Lung (tissue), 12 donors: ENCODE results near the gene GRID2. TPM values are rescaled to one million over a fixed set of nuclear protein-coding genes. Genes with fewer than 3 reads are reported as not detected.

Experiments
- ATAC-seq: fragments of 200-7000 bp; cut with Tn5 transposase; one replicate; pipeline ENCODE4 v1.9.1; 2020; ENCODE audit warnings: moderate number of reproducible peaks; ENCODE audit not compliant: insufficient read depth, low FRiP score
- DNase-seq, 3 donors: peaks; one replicate each; pipeline ENCODE4 v3.0.0-alpha.2; 2013 to 2017
- H3K27ac ChIP-seq, 2 donors: one replicate each; pipeline ENCODE4 v1.5.1; 2013; ENCODE audit warnings: mild to moderate bottlenecking in 2 of 2, moderate library complexity in 2 of 2, control low read depth in 1 of 2, inconsistent platforms in 1 of 2, low read depth in 1 of 2, low read length in 1 of 2
- H3K27me3 ChIP-seq, 3 donors: one replicate each; pipeline ENCODE4 v1.5.1; 2013; ENCODE audit warnings: low read length in 2 of 3; ENCODE audit not compliant: control insufficient read depth in 3 of 3, insufficient read depth in 3 of 3
- H3K36me3 ChIP-seq, 4 donors: one replicate each; pipeline ENCODE4 v1.5.1; 2013; ENCODE audit warnings: low read length in 4 of 4, mild to moderate bottlenecking in 1 of 4, moderate library complexity in 1 of 4; ENCODE audit not compliant: control insufficient read depth in 4 of 4, insufficient read depth in 4 of 4
- H3K4me1 ChIP-seq, 5 donors: one replicate each; pipeline ENCODE4 v1.5.1; 2013; ENCODE audit warnings: low read length in 5 of 5, mild to moderate bottlenecking in 2 of 5, moderate library complexity in 1 of 5; ENCODE audit not compliant: control insufficient read depth in 5 of 5, insufficient read depth in 5 of 5
- H3K4me3 ChIP-seq: one replicate; pipeline ENCODE4 v1.5.1; 2013; ENCODE audit warnings: mild to moderate bottlenecking, control low read depth, moderate library complexity
- H3K9ac ChIP-seq, 2 donors: one replicate each; pipeline ENCODE4 v1.5.1; 2013; ENCODE audit warnings: low read length in 2 of 2, control low read depth in 1 of 2; ENCODE audit not compliant: insufficient read depth in 1 of 2
- H3K9me3 ChIP-seq, 4 donors: one replicate each; pipeline ENCODE4 v1.5.1; 2013; ENCODE audit warnings: low read length in 3 of 4, mild to moderate bottlenecking in 1 of 4, moderate library complexity in 1 of 4; ENCODE audit not compliant: control insufficient read depth in 4 of 4, insufficient read depth in 3 of 4
- WGBS, 2 donors: extraction: QIAGEN DNeasy Blood & Tissue Kit; methylation state at CpG; one replicate each; pipeline ENCODE4 v1.1.7; 2013; 5-methylcytosine and 5-hydroxymethylcytosine counted together
- polyA plus RNA-seq, 2 donors: library from polyadenylated mRNA; stranded (reverse); fragments of 200-250 nt; gene quantifications; one replicate each; pipeline ENCODE4 v1.2.1, GENCODE V29; 2013
- total RNA-seq, 2 donors: library from RNA; depleted of rRNA in 1 of 2; stranded (reverse); fragments of >200 nt in 1 of 2; gene quantifications; one replicate each; pipeline ENCODE4 v1.2.1, GENCODE V29; 2014 to 2021
- TF ChIP-seq, protein P1 (sequence below): IDR thresholded peaks from 2 replicates; pipeline ENCODE4 v1.5.1; 2012; ENCODE audit warnings: mild to moderate bottlenecking; ENCODE audit errors: control extremely low read depth, extremely low read depth
- donor health status: control.
- donor health status: control.
- donor health status: Bipolar disorder and iron deficiency.
- donor health status: healthy.
- donor health status: DM: yes; HTN: yes; CAD: no.

GRID2 gene
- total and polyA plus RNA-seq, 4 donors = 0.09 to 1.3 TPM; not detected in 2

- Histone ChIP-seq H3K4me1 (peaks cover 0 to 11% (median 2%) of the 10 kb centered on the region in 5 donors), H3K4me3 (no peak overlapping the region), H3K36me3 (no peaks in the 10 kb centered on the region), H3K9me3 (no peaks in the 10 kb centered on the region), H3K9ac (no peak overlapping the region), H3K27ac (no peak overlapping the region), H3K27me3 (no peaks in the 10 kb centered on the region)
- TF ChIP-seq, protein P1, sequence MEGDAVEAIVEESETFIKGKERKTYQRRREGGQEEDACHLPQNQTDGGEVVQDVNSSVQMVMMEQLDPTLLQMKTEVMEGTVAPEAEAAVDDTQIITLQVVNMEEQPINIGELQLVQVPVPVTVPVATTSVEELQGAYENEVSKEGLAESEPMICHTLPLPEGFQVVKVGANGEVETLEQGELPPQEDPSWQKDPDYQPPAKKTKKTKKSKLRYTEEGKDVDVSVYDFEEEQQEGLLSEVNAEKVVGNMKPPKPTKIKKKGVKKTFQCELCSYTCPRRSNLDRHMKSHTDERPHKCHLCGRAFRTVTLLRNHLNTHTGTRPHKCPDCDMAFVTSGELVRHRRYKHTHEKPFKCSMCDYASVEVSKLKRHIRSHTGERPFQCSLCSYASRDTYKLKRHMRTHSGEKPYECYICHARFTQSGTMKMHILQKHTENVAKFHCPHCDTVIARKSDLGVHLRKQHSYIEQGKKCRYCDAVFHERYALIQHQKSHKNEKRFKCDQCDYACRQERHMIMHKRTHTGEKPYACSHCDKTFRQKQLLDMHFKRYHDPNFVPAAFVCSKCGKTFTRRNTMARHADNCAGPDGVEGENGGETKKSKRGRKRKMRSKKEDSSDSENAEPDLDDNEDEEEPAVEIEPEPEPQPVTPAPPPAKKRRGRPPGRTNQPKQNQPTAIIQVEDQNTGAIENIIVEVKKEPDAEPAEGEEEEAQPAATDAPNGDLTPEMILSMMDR = no peak
- ATAC-seq (no peak), DNase-seq (no peak)
- WGBS, 2 donors = 77 to 84% methylated on average over 3 of the region's 3 CpGs
Observed at GRCh38 chr4:93749292-93749761, 1445.6 kb downstream of the GRID2 start.

- no peak for ATAC-seq
- H3K27me3 ChIP-seq = no peaks in the 10 kb centered on the region
- no peaks in the 10 kb centered on the region for H3K36me3 ChIP-seq
- H3K9ac ChIP-seq = no peak overlapping the region
- no peak for DNase-seq
- H3K4me1 ChIP-seq = peaks cover 0 to 5% (median 2%) of the 10 kb centered on the region in 5 donors
- 57 to 61% methylated on average over 3 of the region's 3 CpGs for WGBS, 2 donors
- no peaks in the 10 kb centered on the region for H3K9me3 ChIP-seq
- TF ChIP-seq, protein P1 = no peak
- no peak overlapping the region for H3K27ac ChIP-seq
- H3K4me3 ChIP-seq = no peak overlapping the region
Observed at GRCh38 chr4:93751411-93751810, 1447.6 kb downstream of the GRID2 start.

- WGBS, 2 donors = 84 to 91% methylated on average over 2 of the region's 2 CpGs
- ATAC-seq (no peak), DNase-seq (no peak)
- H3K4me3 ChIP-seq = no peak overlapping the region
- no peaks in the 10 kb centered on the region for H3K36me3 ChIP-seq
- peaks cover 0 to 5% (median under 1%) of the 10 kb centered on the region in 5 donors for H3K4me1 ChIP-seq
- H3K9ac ChIP-seq = no peak overlapping the region
- H3K27me3 ChIP-seq = no peaks in the 10 kb centered on the region
- H3K9me3 ChIP-seq = no peaks in the 10 kb centered on the region
- TF ChIP-seq, protein P1 = no peak
- no peak overlapping the region for H3K27ac ChIP-seq
Observed at GRCh38 chr4:93756101-93756500, 1452.3 kb downstream of the GRID2 start.

GRCh38 chr4:93759506-93759905 lies 1455.7 kb downstream of the GRID2 start:
- TF ChIP-seq, protein P1 = no peak
- Histone ChIP-seq H3K4me3 (no peak overlapping the region), H3K27me3 (no peaks in the 10 kb centered on the region), H3K36me3 (no peaks in the 10 kb centered on the region), H3K27ac (no peak overlapping the region), H3K9me3 (no peaks in the 10 kb centered on the region), H3K9ac (no peak overlapping the region), H3K4me1 (peaks cover 0 to 7% (median 0%) of the 10 kb centered on the region in 5 donors)
- WGBS, 2 donors = 34 to 56% methylated on average over 2 of the region's 2 CpGs
- DNase-seq = no peak
- ATAC-seq = peak; percentile 63
